HL-60 (cell line): ENCODE measurements around the gene CAMTA1.

ENCODE experiments used
- DNase-seq, 2 experiments: peaks; one replicate each; pipeline ENCODE4 v3.0.0-alpha.2; 2010 to 2020; ENCODE audit warnings: low read depth in 1 of 2, low spot score in 1 of 2
- H3K27ac ChIP-seq: fragments of 250-450 bp; sonication (Bioruptor Pico); replicated peaks from 2 replicates; pipeline ENCODE4 v1.5.1; 2020; ENCODE audit warnings: mild to moderate bottlenecking, moderate library complexity
- H3K27me3 ChIP-seq: fragments of 250-450 bp; sonication (Bioruptor Pico); 2 replicates; pipeline ENCODE4 v1.5.1; 2021; ENCODE audit warnings: mild to moderate bottlenecking, moderate library complexity; ENCODE audit not compliant: insufficient read depth, poor library complexity, severe bottlenecking
- H3K4me3 ChIP-seq: replicated peaks from 2 replicates; pipeline ENCODE4 v1.5.1; 2011; ENCODE audit warnings: mild to moderate bottlenecking, control low read depth, low read length; ENCODE audit not compliant: insufficient read depth
- GABPA ChIP-seq: IDR thresholded peaks from 2 replicates; pipeline ENCODE4 v1.6.1; 2012; ENCODE audit warnings: low read depth
- POLR2AphosphoS5 ChIP-seq: IDR thresholded peaks from 2 replicates; pipeline ENCODE4 v1.6.1; 2012; ENCODE audit warnings: low read depth
- SPI1 ChIP-seq: IDR thresholded peaks from 2 replicates; pipeline ENCODE4 v1.6.1; 2012; ENCODE audit warnings: low read depth, mild to moderate bottlenecking, borderline replicate concordance
- TF ChIP-seq, protein P1 (sequence below): IDR thresholded peaks from one replicate; pipeline ENCODE4 v1.5.1; 2011; ENCODE audit warnings: low read length, control low read depth, inconsistent platforms; ENCODE audit not compliant: insufficient read depth
- TF ChIP-seq, protein P2 (sequence below): IDR thresholded peaks from 2 replicates; pipeline ENCODE4 v1.6.1; 2012; ENCODE audit warnings: low read depth; ENCODE audit not compliant: insufficient replicate concordance

CAMTA1 gene

DNA sequence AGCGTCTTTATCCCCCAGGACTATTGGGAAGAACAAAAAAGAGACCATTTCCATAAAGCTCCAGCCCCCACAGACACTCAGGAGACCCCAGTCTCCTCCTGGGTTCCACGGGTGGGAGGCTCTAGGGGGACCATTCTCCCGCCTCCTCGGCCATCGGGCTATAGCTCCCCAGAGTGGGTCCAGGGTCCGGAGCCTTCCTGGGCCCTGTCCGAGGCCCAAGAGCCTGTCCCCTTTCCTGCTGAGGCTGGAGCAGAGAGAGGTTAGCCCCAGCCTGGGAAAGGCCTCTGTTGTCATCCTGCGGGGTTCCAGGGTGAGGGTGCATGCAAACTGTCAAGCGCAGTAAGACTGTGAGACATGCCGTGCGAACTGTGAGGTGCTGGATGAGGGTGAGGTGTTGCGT, 166.3 kb downstream of the CAMTA1 start:
- no peak for DNase-seq
- Histone ChIP-seq H3K27ac (no peak overlapping the region), H3K4me3 (no peak overlapping the region), H3K27me3 (no peaks in the 10 kb centered on the region)
- no peak for TF ChIP-seq GABPA
- TF ChIP-seq, protein P1, sequence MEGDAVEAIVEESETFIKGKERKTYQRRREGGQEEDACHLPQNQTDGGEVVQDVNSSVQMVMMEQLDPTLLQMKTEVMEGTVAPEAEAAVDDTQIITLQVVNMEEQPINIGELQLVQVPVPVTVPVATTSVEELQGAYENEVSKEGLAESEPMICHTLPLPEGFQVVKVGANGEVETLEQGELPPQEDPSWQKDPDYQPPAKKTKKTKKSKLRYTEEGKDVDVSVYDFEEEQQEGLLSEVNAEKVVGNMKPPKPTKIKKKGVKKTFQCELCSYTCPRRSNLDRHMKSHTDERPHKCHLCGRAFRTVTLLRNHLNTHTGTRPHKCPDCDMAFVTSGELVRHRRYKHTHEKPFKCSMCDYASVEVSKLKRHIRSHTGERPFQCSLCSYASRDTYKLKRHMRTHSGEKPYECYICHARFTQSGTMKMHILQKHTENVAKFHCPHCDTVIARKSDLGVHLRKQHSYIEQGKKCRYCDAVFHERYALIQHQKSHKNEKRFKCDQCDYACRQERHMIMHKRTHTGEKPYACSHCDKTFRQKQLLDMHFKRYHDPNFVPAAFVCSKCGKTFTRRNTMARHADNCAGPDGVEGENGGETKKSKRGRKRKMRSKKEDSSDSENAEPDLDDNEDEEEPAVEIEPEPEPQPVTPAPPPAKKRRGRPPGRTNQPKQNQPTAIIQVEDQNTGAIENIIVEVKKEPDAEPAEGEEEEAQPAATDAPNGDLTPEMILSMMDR, result no peak
- no peak for TF ChIP-seq SPI1
- TF ChIP-seq, protein P2, sequence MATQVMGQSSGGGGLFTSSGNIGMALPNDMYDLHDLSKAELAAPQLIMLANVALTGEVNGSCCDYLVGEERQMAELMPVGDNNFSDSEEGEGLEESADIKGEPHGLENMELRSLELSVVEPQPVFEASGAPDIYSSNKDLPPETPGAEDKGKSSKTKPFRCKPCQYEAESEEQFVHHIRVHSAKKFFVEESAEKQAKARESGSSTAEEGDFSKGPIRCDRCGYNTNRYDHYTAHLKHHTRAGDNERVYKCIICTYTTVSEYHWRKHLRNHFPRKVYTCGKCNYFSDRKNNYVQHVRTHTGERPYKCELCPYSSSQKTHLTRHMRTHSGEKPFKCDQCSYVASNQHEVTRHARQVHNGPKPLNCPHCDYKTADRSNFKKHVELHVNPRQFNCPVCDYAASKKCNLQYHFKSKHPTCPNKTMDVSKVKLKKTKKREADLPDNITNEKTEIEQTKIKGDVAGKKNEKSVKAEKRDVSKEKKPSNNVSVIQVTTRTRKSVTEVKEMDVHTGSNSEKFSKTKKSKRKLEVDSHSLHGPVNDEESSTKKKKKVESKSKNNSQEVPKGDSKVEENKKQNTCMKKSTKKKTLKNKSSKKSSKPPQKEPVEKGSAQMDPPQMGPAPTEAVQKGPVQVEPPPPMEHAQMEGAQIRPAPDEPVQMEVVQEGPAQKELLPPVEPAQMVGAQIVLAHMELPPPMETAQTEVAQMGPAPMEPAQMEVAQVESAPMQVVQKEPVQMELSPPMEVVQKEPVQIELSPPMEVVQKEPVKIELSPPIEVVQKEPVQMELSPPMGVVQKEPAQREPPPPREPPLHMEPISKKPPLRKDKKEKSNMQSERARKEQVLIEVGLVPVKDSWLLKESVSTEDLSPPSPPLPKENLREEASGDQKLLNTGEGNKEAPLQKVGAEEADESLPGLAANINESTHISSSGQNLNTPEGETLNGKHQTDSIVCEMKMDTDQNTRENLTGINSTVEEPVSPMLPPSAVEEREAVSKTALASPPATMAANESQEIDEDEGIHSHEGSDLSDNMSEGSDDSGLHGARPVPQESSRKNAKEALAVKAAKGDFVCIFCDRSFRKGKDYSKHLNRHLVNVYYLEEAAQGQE, result no peak
- no peak for TF ChIP-seq POLR2AphosphoS5

DNA sequence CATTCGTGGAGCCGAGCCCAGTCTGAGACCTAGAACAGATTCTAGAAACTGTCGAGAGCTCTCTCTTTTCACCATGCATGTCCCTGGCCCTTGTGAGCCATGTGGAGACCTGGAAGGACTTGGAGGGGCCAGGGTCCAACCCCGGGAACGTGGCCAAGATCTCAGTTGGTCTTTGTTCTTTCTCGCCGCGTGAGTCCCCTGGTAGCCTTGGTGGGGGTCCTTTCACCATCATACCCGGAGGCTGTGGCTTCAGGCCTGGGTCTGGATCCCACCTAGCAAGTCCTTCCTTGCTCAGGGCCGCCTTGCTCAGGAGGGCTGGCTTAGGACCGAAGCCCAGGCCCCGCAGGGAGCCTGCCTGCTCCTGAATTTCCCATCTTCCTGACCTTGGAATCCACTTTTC, 168.0 kb downstream of the CAMTA1 start:
- no peak for DNase-seq
- no peak overlapping the region for H3K4me3 ChIP-seq
- no peaks in the 10 kb centered on the region for H3K27me3 ChIP-seq
- no peak overlapping the region for H3K27ac ChIP-seq
- TF ChIP-seq, protein P2, result no peak
- TF ChIP-seq, protein P1, result no peak
- TF ChIP-seq SPI1, result no peak
- TF ChIP-seq GABPA, result no peak
- TF ChIP-seq POLR2AphosphoS5, result no peak

DNA sequence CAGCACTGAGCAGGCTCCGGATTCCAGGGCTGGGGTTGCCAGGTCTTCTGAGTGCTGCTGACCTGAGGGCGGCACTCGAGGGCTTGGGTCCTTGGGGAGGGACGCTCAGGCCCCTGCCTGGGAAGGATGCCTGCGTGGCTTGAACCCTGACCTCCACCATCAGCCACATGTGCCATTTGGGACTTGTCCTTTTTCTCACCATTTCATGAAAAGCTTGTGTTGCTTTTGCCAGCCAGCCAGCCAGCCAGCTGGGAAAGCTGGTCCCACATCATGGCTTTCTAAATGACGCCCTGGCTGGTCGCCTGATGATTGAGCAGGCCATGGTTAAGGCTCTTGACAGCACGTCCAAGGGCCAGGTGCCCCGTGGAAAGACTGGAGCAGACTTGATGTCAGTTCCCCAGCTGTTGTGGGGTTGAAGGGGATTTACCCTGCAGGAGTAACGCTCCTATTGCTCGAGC, 168.7 kb downstream of the CAMTA1 start:
- Histone ChIP-seq H3K27ac (no peak overlapping the region), H3K27me3 (no peaks in the 10 kb centered on the region), H3K4me3 (no peak overlapping the region)
- TF ChIP-seq, protein P1, result no peak
- TF ChIP-seq SPI1, result no peak
- no peak for TF ChIP-seq GABPA
- no peak for TF ChIP-seq POLR2AphosphoS5
- TF ChIP-seq, protein P2, result no peak
- no peak for DNase-seq
